Stimulated activated naive CD8-positive, alpha-beta T cell treated with anti-CD3 and anti-CD28 coated beads, Interleukin-15, Interleukin-2, amounts not matched to agents 100 U/mL and 50 U/mL, for 24 hours (primary cell): ENCODE results near the gene CPT2.
A peak's percentile ranks its signal among the peaks of the same experiment; 100 is the strongest.

ENCODE experiments used
- ATAC-seq: fragments of 150-1000 bp; cut with Tn5 transposase; one replicate; pipeline ENCODE4 v1.10.0; 2021
- DNase-seq: peaks from one replicate; pipeline ENCODE4 v3.0.0; 2021

CPT2 gene

DNA sequence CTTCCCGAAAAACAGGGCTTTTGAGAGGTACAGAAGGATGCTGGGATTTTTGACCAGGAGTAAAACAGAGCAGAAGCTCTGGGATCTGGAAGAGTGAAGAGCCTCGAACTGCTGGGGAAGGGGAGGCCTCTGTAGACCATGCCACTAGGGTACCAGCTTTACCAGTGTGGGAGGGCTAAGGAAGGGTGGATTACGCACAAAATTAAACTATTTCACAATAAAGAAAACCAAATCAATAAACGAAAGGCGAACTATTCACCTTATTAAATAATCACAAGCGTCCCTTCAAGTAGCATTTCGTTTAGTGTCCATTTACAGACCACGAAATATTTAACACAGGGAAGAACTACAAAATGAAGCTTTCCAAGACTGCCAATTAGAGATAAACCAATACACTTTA lies 23.1 kb downstream of the CPT2 start:
- DNase-seq (no peak), ATAC-seq (no peak)

DNA sequence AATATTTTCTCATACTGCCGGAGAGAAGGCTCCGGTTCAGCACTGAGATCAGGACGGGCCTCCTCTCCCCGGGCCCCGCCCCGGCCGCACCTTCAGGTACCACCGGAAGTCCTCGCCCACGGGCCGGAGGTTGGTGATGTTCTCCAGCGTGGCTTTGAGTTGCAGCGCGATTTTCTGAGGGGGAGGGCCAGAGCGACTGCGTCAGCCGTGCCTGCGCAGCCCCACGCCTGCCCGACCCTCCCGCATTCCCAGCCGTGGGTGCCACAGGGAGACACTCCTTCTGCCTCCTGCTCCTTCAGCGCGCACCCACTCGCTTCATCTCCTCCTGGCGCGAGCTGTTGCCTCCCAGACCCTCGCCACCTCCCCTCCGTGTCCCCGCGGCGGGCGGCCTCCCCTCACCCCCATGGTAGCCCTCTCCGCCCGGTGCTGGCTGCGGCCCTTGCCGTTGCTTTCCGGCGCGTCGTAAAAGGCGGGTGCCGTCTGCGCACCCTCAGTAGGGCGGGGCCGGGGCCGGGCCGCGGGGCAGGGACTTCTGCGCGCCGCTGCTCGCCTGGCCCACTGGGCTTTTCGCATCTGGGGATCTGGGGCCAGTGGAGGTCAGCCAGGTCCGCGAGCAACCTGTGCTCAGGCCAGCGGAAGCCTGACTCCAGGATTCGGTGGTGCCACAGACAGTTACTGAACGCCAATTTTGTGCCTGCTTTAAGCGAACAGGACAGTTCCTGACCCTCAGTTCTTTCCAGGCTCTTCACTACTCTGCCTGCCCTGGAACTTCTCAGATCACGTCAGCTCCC lies 23.7 kb downstream of the CPT2 start, which contains the start of gene CZIB:
Gene CZIB (minus strand): TSS at position 464 of the 791 bp plus-strand sequence. CDS start 59 bp downstream, at position 405.
- DNase-seq (peak; percentile 97), ATAC-seq (peak; percentile 95)

DNA sequence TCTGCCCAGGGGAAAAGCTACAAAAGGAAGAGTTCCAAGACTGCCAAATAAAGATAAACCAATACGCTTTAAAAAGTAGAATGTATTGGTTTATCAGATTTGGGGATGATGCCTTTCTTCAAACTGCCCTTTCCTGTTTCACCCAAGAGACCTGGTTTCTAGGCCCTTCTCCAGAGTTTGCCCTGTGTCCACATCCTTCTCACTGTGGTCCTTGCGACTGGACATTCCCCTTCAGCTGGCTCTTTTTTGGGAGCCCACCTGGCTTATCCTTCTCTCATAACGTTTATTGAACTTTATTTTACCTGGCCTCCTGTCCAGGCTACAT lies 24.3 kb downstream of the CPT2 start:
- ATAC-seq (no peak), DNase-seq (no peak)

DNA sequence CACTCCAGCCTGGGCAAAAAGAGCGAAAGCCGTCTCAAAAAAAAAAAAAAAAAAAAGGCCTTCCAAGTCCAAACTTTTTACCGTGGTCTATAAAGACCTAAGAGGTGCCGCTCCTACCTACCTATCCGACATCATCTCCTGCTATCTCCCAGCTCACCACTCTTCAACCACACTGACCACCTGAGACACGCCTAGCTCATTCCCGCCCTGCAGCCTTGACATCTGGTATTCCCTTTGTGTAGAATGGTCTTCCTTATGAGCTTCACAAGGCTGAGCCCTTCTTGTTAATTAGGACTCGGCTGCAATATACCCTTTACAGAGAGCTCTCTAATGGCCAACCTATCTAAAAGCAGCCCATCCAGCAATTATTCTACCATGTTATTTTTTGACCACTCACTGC lies 41.0 kb downstream of the CPT2 start:
- no peak for DNase-seq
- no peak for ATAC-seq

DNA sequence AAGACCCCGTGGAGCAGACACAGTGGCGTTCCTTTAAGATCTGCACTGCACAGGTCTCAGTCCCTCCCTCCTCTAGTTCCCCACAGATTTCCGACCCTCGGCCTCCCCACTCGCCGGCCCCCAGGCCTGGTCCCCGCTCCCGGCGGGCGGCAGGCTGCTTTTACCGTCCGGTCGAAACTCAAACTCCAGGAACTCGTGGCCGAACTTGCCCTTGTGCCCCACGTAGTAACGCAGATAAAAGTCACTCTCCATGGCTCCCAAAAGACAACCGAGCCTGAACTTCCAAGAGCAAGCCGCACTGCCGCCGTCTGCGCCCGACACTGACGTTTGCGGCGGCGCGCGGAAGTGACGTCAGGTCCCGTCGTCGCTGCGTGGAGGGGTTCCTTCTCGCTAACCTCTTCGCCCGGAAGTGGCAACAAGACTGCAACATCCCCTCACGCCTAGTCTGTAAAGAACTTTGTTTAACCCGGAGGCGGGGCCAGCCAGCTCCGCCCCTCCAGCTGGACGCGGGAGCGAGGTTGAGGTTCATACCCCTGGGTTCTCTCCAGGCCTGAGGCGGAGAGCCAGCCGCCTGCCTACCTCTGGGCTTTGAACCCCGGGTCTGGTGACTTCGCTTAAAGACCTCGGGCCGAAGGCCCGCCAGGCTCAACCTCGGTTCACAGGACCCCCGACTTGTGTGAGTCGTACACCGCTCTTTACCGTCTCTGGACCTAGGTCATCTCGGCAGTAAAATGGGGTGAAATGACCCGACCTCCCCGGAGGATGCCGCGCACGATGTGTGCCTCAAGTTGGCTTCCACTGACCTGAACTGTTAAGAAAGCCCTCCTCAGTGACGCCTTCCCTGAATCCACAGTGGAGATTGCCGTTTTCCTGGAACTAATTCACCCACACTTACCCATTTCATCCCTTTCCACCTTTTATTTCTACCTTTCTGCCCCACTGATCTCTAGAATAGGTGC lies 41.9 kb downstream of the CPT2 start, which contains the start of gene MAGOH:
Gene MAGOH (minus strand): TSS at position 322 of the 959 bp plus-strand sequence. CDS start 70 bp downstream, at position 252.
- ATAC-seq: peak; percentile 99
- DNase-seq: peak; percentile 98

DNA sequence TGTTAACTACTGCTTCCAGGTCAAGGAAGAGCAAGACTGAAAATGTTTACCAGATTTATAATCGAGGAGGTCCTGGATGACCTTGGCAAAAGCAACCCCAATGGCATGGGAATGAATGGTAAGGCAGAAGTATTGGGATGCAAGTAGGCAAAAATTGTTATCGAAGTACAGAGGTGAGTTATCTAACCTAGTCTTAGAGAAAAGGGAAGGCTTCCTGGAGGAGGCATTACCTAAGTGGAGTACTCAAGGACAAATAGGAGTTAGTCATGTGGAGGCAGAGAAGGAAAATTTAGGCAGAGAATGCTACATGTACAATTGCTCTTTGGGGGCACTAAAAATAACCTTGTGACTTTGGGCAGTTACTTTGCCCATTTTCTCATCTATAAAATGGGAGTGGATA lies 45.2 kb downstream of the CPT2 start:
- ATAC-seq (no peak), DNase-seq (no peak)

DNA sequence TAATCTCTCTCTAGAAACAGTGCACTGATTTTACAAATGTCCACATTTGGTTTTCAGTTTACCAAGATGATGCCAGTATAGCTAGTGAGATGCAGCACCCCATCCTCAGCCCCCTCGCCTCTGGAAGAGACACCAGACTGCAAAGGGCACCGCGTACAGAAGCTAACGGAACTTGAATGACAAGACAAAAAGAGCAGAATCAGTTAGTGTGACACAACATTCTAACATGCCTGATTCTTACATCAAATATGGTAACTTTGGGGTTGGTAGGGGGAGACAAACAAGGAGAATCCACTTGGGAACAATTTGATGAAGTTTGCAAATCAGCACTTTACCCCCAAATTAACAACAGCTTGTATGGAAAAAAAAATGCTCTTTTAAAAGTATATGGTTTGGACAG lies 45.8 kb downstream of the CPT2 start:
- ATAC-seq: no peak
- no peak for DNase-seq

DNA sequence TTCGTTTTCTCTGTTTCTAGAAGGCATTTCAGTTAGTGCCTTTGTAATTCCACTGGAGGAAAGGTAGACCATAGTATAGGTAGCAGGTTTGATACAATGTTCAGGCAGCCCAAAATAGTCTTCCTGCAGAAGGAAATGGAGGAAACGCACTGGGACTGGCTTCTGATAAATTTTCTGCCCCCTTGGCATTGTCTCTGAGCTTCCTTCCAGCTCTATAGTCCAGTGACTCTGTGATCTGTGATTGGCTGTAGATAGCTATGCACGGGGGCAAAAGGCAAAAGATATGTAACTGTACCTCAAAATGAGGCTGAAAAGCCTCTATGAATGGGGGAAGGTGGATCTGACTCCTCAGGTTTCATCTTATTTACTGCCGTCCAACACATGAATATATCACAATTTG lies 47.5 kb downstream of the CPT2 start:
- ATAC-seq (no peak), DNase-seq (no peak)

DNA sequence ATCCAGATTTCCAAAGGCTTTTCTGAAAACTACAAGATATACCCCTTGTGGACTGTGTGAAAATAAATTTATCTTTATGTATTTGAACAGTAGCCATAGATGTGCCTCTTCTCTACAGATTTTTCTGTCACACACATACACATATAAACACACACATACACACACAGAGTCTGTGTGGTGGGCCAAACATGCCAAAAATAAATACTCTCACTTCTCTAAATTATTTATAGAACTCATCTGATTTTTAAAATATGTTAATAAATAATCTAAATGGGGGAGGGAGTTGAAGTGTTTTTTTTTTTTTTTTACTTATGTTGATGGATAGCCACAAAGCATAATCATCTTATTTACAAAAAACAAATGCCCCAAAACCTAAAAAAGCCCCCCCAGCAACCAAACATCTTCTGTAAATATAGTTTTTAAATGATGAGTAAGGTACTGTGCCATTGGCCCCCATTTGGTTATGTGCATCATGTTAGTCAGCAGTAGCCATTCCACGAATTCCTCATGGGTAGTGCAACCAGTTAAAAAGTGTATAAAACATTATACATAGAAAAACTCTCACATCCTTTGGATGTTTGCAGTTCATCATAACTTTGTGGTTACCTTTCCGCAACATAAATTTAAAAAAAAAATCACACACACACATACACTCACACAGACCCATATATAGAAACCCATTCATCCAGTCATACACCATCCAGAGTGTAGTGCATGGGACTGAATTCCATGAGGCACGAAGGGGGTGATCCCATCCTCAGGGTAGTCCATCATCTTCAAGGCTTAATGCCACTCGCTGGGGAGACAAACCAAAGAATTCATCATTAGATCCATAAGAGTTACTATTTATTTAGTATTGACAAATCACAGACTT lies 49.9 kb downstream of the CPT2 start:
- no peak for ATAC-seq
- no peak for DNase-seq

DNA sequence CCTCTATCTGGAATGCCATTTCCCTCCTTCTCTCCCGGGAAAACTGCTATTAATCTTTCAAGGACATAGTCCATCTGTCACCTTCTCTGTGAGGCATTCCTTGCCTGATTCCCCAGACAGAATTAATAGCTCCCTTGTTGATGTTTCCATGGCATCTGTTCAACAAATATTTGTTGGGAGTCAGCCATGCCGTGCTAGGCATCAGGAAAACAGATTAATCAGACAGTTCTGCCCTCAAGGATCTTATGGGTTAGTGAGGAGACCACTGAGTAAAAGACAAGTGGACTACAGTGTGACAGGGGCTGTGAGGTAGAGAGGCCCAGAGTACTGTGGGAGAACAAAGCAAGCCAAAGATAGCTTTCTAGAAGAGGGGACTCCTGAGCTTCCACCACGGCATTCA lies 53.1 kb downstream of the CPT2 start:
- ATAC-seq (no peak), DNase-seq (no peak)

DNA sequence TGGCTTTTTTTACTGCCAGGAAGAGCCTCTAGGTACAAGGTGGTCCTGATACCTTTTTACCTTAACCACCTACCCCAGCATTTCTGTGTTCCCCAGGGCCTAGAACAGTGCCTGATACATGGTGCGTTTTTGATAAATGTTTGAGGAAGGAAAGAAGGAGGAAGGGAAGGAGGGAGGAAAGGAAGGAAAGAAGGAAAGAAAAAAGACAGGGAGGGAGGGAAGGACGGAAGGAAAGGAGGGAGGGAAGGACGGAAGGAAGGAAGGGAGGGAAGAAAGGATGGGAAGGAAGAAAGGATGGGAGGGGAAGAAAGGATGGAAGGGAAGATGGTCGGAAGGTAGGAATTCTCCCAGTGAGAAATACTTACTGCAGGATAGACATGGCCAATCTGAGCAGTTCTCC lies 53.7 kb downstream of the CPT2 start:
- ATAC-seq (no peak), DNase-seq (no peak)

DNA sequence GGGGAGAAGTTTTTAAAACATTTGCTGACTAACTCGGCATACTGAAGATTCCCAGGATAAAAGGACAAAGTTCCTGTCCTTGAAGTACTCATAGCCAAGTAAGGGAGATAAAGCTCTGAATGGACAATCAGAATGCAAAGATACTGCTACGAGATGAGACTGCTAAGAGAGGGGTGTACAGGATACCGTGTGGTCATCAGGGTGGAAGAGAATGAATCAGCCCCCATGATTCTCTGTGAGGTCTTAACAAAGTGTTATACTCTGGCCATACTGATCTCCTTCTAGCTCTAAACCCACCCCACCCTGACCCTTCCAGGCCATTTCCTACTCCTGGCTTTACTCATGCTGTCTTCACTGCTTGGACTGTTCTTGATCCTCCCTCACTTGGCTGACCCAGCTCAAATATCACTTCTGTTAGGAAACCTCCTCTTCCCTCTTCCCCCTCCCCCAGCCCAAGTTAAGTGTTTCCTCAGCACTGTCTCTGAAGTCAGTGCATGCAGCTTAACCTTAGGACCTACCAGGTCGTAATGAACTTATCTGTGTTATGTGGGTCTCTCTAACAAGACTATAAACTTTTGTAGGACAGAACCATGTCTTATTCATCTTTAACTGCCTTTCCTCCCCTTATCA lies 57.5 kb downstream of the CPT2 start:
- ATAC-seq (no peak), DNase-seq (no peak)

DNA sequence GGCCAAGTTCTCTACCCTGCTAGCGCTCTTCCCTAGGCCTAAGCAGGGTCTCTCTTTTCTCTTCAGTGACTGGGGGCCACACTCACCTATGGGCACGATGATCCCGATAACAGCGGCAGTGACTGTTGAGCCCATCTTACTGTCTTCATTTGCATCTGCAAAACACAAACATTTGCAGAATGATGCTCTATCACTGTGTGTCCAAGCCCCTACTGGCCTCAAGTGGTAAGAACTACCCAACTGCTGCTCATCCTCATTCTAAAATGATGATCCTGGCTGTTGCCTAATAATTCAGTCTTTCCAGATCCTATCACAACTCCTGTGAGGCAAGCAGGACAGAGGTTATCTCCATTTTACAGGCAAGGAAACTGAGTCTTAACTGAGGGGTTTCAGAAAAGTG lies 58.4 kb downstream of the CPT2 start:
- ATAC-seq (no peak), DNase-seq (no peak)

DNA sequence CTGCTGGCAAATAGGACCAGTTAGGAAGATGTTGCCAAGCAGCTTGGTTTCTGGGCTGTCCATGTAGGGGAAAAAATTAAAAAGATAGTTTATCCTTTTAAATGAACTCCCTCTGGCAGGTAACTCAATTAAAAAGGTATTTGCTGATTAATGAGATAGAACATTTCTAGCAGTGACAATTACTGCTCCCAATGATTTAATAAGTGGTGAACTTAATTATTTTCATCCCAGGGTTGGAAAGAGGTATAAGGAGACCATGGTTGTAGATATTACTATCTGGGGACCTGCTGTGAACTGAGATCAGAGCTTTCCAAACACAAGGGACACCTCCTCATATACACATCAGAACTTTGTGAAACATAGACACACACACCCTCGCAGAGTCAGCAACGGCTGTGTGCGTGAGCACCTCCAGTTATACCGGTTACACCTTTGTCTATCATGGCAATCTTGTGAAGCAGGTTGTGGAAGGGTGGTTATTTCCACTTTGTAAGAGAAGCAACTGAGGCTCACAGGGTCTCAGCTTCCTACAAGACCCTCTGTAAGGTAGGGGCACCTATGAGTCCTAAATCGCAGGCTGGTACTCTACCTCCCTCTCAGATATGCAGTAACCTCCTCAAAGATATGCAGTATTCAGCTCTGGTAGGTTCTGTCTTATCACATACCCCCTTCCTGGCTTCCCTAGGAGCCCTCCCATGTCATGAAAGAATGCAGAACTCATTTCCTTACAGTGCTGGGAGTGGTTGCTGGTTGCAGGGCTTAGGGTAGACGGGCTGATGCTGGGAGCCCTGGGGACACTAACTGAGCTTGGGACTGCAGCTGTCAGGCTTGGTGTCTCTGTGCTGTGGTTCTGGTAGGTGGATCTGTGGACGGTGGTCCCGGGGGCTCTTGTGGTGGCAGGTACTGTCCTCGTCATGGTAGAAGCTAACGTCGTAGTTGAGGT lies 60.2 kb downstream of the CPT2 start:
- ATAC-seq: no peak
- no peak for DNase-seq

DNA sequence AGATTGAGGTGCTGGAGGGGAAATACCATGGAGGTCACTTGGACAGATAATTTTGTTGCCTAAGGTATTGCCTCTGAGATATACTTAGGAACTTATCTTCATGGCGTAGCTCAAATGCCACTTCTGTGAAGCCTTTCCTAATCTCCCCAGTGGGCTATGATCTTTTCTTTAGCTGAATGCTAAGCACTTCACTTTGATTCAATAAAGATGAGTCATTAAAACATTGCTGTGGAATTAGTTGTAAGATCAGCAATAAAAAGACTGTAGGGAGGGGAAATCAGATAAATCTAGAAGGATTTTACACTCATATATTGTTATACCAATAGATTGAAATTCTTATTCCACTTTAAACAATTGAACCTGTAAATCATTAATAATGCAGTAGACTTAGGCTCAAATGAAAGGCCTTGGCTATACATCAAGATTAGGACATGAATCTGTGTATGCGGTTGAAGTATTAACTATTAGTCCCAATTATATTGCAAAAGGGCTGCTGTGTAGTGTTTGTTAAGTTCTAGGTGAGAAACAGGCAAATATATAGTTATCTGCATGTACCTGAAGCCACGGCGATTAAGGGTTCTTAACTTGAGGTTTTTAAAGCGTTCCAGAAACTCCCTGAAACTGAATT lies 60.9 kb downstream of the CPT2 start:
- ATAC-seq (no peak), DNase-seq (no peak)

DNA sequence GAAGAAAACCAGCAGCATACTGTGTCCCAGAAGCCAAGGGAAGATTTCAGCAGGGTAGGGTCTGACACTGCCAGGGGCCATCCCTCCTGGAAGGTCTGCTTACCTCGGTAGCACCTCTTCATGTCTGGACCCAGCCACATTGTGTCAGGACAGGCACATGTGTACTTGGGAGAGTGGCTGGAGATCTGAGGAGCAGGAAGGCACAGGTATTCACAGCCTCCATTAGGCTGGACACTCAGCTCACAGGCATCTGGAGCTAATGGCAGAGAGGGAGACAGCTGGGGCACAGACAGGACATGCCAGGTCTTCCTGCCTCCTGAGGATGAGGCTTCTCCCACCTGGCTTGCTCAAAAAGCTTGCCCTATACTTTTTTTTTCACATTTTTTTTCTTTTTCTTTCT lies 61.6 kb downstream of the CPT2 start:
- DNase-seq (no peak), ATAC-seq (no peak)

DNA sequence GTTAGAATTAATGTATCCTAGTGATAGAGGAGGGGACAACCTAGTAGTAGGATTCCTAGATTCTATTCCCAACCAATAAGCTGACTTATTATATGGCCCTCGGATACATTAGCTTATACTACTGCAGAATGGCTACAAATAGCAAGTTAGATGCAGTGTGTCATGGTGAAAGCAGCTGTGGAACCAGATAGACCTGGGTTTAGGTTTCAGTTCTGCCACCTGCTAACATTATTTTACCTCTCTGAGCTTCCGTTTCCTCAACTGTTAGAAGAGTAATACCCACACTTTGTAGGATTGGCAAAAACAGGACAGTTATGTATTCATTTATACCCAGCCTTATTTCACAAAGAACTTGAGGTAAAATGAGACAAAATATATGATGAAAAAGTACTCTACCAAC lies 63.3 kb downstream of the CPT2 start:
- DNase-seq: no peak
- ATAC-seq: no peak

DNA sequence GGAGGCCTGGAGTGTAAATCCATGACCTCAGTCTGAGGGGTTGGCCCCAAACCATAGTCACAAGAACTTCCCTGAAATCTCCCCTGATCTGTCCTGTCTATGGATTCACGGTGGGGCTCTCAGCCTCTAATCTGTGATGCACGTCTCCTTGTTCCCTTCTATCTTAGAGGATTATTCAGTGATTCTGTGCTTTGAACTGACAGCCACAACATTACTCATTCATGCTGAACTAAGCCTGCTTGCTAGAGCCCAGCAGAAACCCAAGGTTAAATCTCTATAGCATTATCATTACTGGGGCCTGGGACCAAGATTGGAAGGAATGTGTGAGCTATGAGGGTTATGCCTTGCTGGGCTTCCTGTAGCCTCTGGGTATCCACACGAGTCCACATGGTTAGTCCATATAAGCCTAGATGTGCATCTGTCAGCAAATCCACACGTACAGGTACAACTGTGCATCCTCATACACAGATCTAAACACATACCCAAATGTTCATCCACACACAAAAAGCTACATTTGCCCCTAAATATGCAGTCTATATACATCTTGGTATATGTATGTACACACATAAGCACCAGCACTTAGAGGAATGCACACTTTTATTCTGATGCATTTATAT lies 64.1 kb downstream of the CPT2 start:
- ATAC-seq: no peak
- DNase-seq: no peak

DNA sequence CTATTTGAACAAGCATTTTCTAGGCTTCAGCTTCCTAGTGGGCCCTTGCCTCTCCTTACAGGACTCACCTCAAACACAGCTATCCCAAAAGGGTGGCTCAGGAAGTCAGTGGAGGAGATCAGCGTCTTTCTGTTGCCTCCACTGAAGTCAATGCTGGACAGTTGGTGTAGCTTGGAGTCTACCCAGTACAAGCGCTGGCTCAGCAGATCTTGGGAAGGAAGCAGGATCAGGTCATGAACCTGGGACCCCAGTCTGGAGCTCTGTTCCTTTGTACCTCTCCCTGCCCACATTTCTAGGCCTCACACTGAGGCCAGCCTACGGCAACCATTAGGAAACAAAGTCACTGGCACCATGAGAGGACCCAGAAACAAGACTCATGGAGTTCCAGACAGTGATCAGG lies 65.4 kb downstream of the CPT2 start:
- ATAC-seq: no peak
- no peak for DNase-seq
